Lower leg skin (tissue), 3 donors: ENCODE measurements around the gene CMIP.

ENCODE experiments used
- POLR2A ChIP-seq, 2 donors: fragments of 450-650 bp; IDR thresholded peaks; one replicate each; pipeline ENCODE4 v1.6.1; 2016 to 2017; ENCODE audit warnings: antibody characterized with exemption in 2 of 2, mild to moderate bottlenecking in 1 of 2, moderate library complexity in 1 of 2
- TF ChIP-seq, protein P1 (sequence below), 3 donors: fragments of 450-650 bp; IDR thresholded peaks; one replicate each; pipeline ENCODE4 v1.5.1; 2016; ENCODE audit warnings: antibody characterized with exemption in 3 of 3, mild to moderate bottlenecking in 3 of 3, moderate library complexity in 2 of 3

DNA sequence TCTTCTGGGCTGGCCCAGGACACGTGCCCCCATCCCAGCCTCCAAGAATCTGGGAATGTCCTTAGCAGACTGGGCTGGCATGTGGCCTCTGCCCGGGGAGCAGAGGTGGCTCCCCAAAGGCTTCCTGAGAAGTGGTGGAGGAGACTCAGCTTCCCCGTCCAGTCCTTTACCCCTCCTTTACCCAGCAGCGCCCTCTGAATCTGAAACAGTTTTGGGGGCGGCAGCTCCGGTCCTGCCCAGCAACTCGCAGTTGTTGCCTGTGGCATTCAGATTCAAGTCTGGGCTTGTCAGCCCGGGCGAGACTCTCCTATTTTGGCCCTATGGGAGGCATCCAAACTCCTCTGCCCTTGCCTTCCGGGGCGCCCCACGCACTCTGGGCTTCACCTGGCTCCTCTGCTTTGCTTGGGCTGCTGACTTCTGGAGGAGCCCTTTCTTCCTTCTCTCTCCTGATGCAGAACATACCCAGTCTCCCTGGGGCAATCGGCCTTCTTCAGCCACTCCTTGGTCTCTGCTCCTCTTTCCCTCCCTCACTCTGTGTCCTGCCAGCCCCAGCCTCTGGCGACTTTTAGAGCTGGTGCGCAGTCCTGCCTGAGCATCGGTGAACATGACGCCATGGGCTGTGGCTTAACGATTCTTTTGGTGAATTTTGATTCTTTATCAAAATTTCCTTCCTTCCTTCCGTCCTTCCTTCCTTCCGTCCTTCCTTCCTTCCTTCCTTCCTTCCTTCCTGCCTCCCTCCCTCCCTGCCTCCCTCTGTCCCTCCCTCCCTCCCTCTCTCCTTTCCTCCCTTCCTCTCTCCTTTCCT is 55.2 kb downstream of the CMIP start:
- TF ChIP-seq, protein P1, sequence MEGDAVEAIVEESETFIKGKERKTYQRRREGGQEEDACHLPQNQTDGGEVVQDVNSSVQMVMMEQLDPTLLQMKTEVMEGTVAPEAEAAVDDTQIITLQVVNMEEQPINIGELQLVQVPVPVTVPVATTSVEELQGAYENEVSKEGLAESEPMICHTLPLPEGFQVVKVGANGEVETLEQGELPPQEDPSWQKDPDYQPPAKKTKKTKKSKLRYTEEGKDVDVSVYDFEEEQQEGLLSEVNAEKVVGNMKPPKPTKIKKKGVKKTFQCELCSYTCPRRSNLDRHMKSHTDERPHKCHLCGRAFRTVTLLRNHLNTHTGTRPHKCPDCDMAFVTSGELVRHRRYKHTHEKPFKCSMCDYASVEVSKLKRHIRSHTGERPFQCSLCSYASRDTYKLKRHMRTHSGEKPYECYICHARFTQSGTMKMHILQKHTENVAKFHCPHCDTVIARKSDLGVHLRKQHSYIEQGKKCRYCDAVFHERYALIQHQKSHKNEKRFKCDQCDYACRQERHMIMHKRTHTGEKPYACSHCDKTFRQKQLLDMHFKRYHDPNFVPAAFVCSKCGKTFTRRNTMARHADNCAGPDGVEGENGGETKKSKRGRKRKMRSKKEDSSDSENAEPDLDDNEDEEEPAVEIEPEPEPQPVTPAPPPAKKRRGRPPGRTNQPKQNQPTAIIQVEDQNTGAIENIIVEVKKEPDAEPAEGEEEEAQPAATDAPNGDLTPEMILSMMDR (IDR thresholded peaks at IDR 0.05): no peak
- no peak for TF ChIP-seq POLR2A (IDR thresholded peaks at IDR 0.05)
